Choroid plexus epithelial cell (primary cell): ENCODE measurements around the gene AFG1L.

ENCODE experiments used
- DNase-seq: peaks from one replicate; pipeline ENCODE4 v3.0.0-alpha.2; 2010; ENCODE audit warnings: low read depth
- H3K4me3 ChIP-seq: 2 replicates; pipeline ENCODE4 v1.5.1; 2011; ENCODE audit warnings: low read depth, mild to moderate bottlenecking, control low read depth, low read length, moderate library complexity
- CTCF ChIP-seq: conservative IDR thresholded peaks from 2 replicates; pipeline ENCODE4 v1.5.1; 2011; ENCODE audit warnings: low read depth, mild to moderate bottlenecking, control low read depth, inconsistent platforms, low read length, moderate library complexity

The AFG1L gene

GRCh38 chr6:108275976-108276375 is 18.9 kb upstream of the AFG1L start:
- TF ChIP-seq CTCF, result no peak
- no peak overlapping the region for H3K4me3 ChIP-seq
- DNase-seq, result no peak

GRCh38 chr6:108277295-108277694 is 17.6 kb upstream of the AFG1L start:
- no peak for DNase-seq
- no peak for TF ChIP-seq CTCF
- no peak overlapping the region for H3K4me3 ChIP-seq

GRCh38 chr6:108277831-108278230 is 17.0 kb upstream of the AFG1L start:
- no peak overlapping the region for H3K4me3 ChIP-seq
- TF ChIP-seq CTCF, result no peak
- DNase-seq, result no peak

- H3K4me3 ChIP-seq, result no peak overlapping the region
- TF ChIP-seq CTCF, result no peak
- DNase-seq, result no peak
These were observed 9.5 kb upstream of the AFG1L start for GRCh38 chr6:108285381-108285780.

- no peak for TF ChIP-seq CTCF
- no peak overlapping the region for H3K4me3 ChIP-seq
These were observed 8.5 kb upstream of the AFG1L start for GRCh38 chr6:108286366-108286765.

GRCh38 chr6:108287373-108287772 is 7.5 kb upstream of the AFG1L start:
- DNase-seq, result no peak
- no peak for TF ChIP-seq CTCF
- H3K4me3 ChIP-seq, result no peak overlapping the region

More at GRCh38 chr6:108286366-108286765, 8.5 kb upstream of the AFG1L start:
- no peak for DNase-seq

- TF ChIP-seq CTCF, result no peak
- no peak for DNase-seq
- H3K4me3 ChIP-seq, result no peak overlapping the region
These were observed 6.1 kb upstream of the AFG1L start for GRCh38 chr6:108288742-108289141.
